ENCODE measurements around the gene PLEKHB2. TPM values are rescaled to one million over a fixed set of nuclear protein-coding genes. Genes with fewer than 3 reads are reported as not detected.

Gene PLEKHB2
- polyA plus RNA-seq, 3 donors, result 53.9 to 172 (median 146) TPM

- TF ChIP-seq CTCF (IDR thresholded peaks at IDR 0.05), result no peak
- intact Hi-C loops (cut with micrococcal nuclease), result loop anchor here in 1 of 2 donors (1.0 to 5.0 kb wide), 2 partner anchors 12 to 33 kb away; no protein-coding TSS in a partner anchor
- peaks cover 40% of the 10 kb centered on the region for H3K79me2 ChIP-seq (ENCODE audit: insufficient read depth, low read length)
- H3K27me3 ChIP-seq (ENCODE audit: control insufficient read depth in 2 of 2, insufficient read depth in 2 of 2, low read length in 2 of 2), result no peaks in the 10 kb centered on the region
- H3K4me3 ChIP-seq (replicated peaks in 1 of 3; ENCODE audit: low read depth in 2 of 3, low read length in 3 of 3), result peak overlapping the region; percentile 56 to 97 (median 80)
- peaks cover 5 to 14% of the 10 kb centered on the region in 2 donors for H3K36me3 Mint-ChIP-seq
- H3K4me1 ChIP-seq (ENCODE audit: control insufficient read depth in 1 of 2, insufficient read depth in 2 of 2, low read length in 2 of 2), result peaks cover 12 to 19% of the 10 kb centered on the region in 2 donors
- WGBS (ENCODE audit: insufficient coverage), result 15% methylated on average over 28 of the region's 37 CpGs
- peak overlapping the region; percentile 88 to 91 for H3K27ac ChIP-seq (ENCODE audit: low read depth in 1 of 2, low read length in 2 of 2)
- DNase-seq, result peak; percentile 56 to 65 (median 57)
- peak overlapping the region; percentile 85 for H3K9ac ChIP-seq (ENCODE audit: insufficient read depth, low read length, poor library complexity, severe bottlenecking)
- H3K4me3 Mint-ChIP-seq, result peak overlapping the region; percentile 90 to 96
- peak overlapping the region; percentile 97 for H2AFZ ChIP-seq (ENCODE audit: insufficient read depth, low read depth, low read length, poor library complexity, severe bottlenecking)
- H3K4me1 Mint-ChIP-seq, result peaks cover 13% of the 10 kb centered on the region
- H3K9me3 Mint-ChIP-seq, result peaks cover 0 to 2% (median 0%) of the 10 kb centered on the region in 7 donors
- H3K36me3 ChIP-seq (replicated peaks in 1 of 2; ENCODE audit: control insufficient read depth in 1 of 2, insufficient read depth in 2 of 2, low read length in 2 of 2), result peaks cover 0 to 4% of the 10 kb centered on the region in 2 donors
- peaks cover 0 to 7% (median 2%) of the 10 kb centered on the region in 3 donors for H3K27me3 Mint-ChIP-seq (ENCODE audit: low read depth in 3 of 3)
- peak overlapping the region; percentile 72 for H3K4me2 ChIP-seq (replicated peaks; ENCODE audit: extremely low read depth, low read length, poor library complexity, severe bottlenecking)
- H3K9me3 ChIP-seq (replicated peaks in 1 of 2; ENCODE audit: control insufficient read depth in 1 of 2, insufficient read depth in 1 of 2, low read length in 2 of 2), result no peaks in the 10 kb centered on the region
- peaks cover 39% of the 10 kb centered on the region for H4K20me1 ChIP-seq (ENCODE audit: insufficient read depth, low read length)
- H3K27ac Mint-ChIP-seq, result peak overlapping the region; percentile 86 to 97 (median 96)
Measured at GRCh38 chr2:131093696-131094462, 11.3 kb upstream of the PLEKHB2 start.

- no peak for TF ChIP-seq CTCF (IDR thresholded peaks at IDR 0.05)
- Histone ChIP-seq H4K20me1 (ENCODE audit: insufficient read depth, low read length) (peaks cover 31% of the 10 kb centered on the region), H3K4me2 (replicated peaks; ENCODE audit: extremely low read depth, low read length, poor library complexity, severe bottlenecking) (peak overlapping the region; percentile 72), H2AFZ (ENCODE audit: insufficient read depth, low read depth, low read length, poor library complexity, severe bottlenecking) (no peak overlapping the region), H3K36me3 (replicated peaks in 1 of 2; ENCODE audit: control insufficient read depth in 1 of 2, insufficient read depth in 2 of 2, low read length in 2 of 2) (no peaks in the 10 kb centered on the region), H3K9ac (ENCODE audit: insufficient read depth, low read length, poor library complexity, severe bottlenecking) (peak overlapping the region; percentile 85), H3K27ac (ENCODE audit: low read depth in 1 of 2, low read length in 2 of 2) (peak overlapping the region in 1 of 2 donors; percentile 91), H3K4me3 (replicated peaks in 1 of 3; ENCODE audit: low read depth in 2 of 3, low read length in 3 of 3) (peak overlapping the region in 1 of 3 experiments; percentile 97), H3K79me2 (ENCODE audit: insufficient read depth, low read length) (peaks cover 32% of the 10 kb centered on the region), H3K27me3 (ENCODE audit: control insufficient read depth in 2 of 2, insufficient read depth in 2 of 2, low read length in 2 of 2) (no peaks in the 10 kb centered on the region), H3K4me1 (ENCODE audit: control insufficient read depth in 1 of 2, insufficient read depth in 2 of 2, low read length in 2 of 2) (peaks cover 12 to 19% of the 10 kb centered on the region in 2 donors), H3K9me3 (replicated peaks in 1 of 2; ENCODE audit: control insufficient read depth in 1 of 2, insufficient read depth in 1 of 2, low read length in 2 of 2) (no peaks in the 10 kb centered on the region)
- 93% methylated on average over 15 of the region's 22 CpGs for WGBS (ENCODE audit: insufficient coverage)
- intact Hi-C loops (cut with micrococcal nuclease), result loop anchor here in 1 of 2 donors (5.0 kb wide), 1 partner anchor 33 kb away; no protein-coding TSS in a partner anchor
- peaks cover 15% of the 10 kb centered on the region for H3K4me1 Mint-ChIP-seq
- DNase-seq, result no peak
- H3K27ac Mint-ChIP-seq, result peak overlapping the region in 6 of 7 donors; percentile 86 to 97 (median 96)
- H3K27me3 Mint-ChIP-seq (ENCODE audit: low read depth in 3 of 3), result peaks cover 0 to 7% (median 2%) of the 10 kb centered on the region in 3 donors
- H3K36me3 Mint-ChIP-seq, result peaks cover 2 to 6% of the 10 kb centered on the region in 2 donors
- peaks cover 0 to 2% (median 0%) of the 10 kb centered on the region in 7 donors for H3K9me3 Mint-ChIP-seq
- H3K4me3 Mint-ChIP-seq, result peak overlapping the region; percentile 90 to 96
Measured at GRCh38 chr2:131094463-131095281, 10.5 kb upstream of the PLEKHB2 start.

All from CD14-positive monocyte (primary cell).